HEK293 (cell line): ENCODE results near the gene HOGA1.

Experiments
- CTCF ChIA-PET: fragments of 350-600 bp; formaldehyde crosslinking; extraction: SDS; loops from one replicate; lab custom pipeline; 2021; ENCODE audit warnings: antibody characterized with exemption; lab: Yijun Ruan, JAX
- POLR2A ChIA-PET: fragments of 300-600 bp; formaldehyde crosslinking; extraction: SDS; loops from one replicate; lab custom pipeline; 2020; ENCODE audit warnings: antibody characterized with exemption, inconsistent platforms; lab: Yijun Ruan, JAX
- H3K27ac ChIP-seq: fragments of 200-500 bp; sonication (Bioruptor generic); 2 replicates; pipeline ENCODE4 v1.5.1; 2014; ENCODE audit warnings: low read depth, low read length, control low read depth, inconsistent platforms; ENCODE audit errors: extremely low read depth
- H3K36me3 ChIP-seq, 2 experiments: fragments of 200-500 bp in 1 of 2; sonication (Bioruptor generic) in 1 of 2; 1 replicate in 1 of 2; 2 replicates in 1 of 2; pipeline ENCODE4 v1.5.1; 2014 to 2017; ENCODE audit warnings: inconsistent platforms in 2 of 2, low read length in 2 of 2; ENCODE audit not compliant: control insufficient read depth in 2 of 2, insufficient read depth in 1 of 2
- H3K4me1 ChIP-seq: fragments of 200-500 bp; sonication (Bioruptor generic); 2 replicates; pipeline ENCODE4 v1.5.1; 2014; ENCODE audit warnings: mild to moderate bottlenecking, low read length, inconsistent platforms; ENCODE audit not compliant: control insufficient read depth, insufficient read depth
- H3K4me3 ChIP-seq: 2 replicates; pipeline ENCODE4 v1.5.1; 2011; ENCODE audit warnings: low read depth, mild to moderate bottlenecking, control low read depth, low read length, moderate library complexity
- H3K9me3 ChIP-seq: fragments of 200-500 bp; sonication (Bioruptor generic); 2 replicates; pipeline ENCODE4 v1.5.1; 2014; ENCODE audit warnings: low read depth, low read length, inconsistent platforms; ENCODE audit not compliant: control insufficient read depth, insufficient read depth
- BCL11B ChIP-seq: fragments of 450-650 bp; formaldehyde crosslinking; IDR thresholded peaks from 2 replicates; pipeline ENCODE4 v1.5.1; 2016; ENCODE audit warnings: low read depth, missing biosample characterization, missing genetic modification characterization
- GLIS1 ChIP-seq: fragments of 450-650 bp; formaldehyde crosslinking; IDR thresholded peaks from 2 replicates; pipeline ENCODE4 v1.5.1; 2016; ENCODE audit warnings: missing biosample characterization, missing genetic modification characterization
- SP3 ChIP-seq: fragments of 450-650 bp; formaldehyde crosslinking; IDR thresholded peaks from 2 replicates; pipeline ENCODE4 v1.5.1; 2016; ENCODE audit warnings: missing biosample characterization, missing genetic modification characterization
- WT1 ChIP-seq: fragments of 450-650 bp; formaldehyde crosslinking; IDR thresholded peaks from 2 replicates; pipeline ENCODE4 v1.5.1; 2016; ENCODE audit warnings: missing biosample characterization, missing genetic modification characterization
- ZFHX2 ChIP-seq: fragments of 450-650 bp; formaldehyde crosslinking; conservative IDR thresholded peaks from 2 replicates; pipeline ENCODE4 v1.5.1; 2016; ENCODE audit warnings: missing biosample characterization, missing genetic modification characterization
- ZIC2 ChIP-seq: fragments of 450-650 bp; formaldehyde crosslinking; IDR thresholded peaks from 2 replicates; pipeline ENCODE4 v1.5.1; 2016; ENCODE audit warnings: missing biosample characterization, missing genetic modification characterization
- ZNF146 ChIP-seq: fragments of 450-650 bp; formaldehyde crosslinking; IDR thresholded peaks from 2 replicates; pipeline ENCODE4 v1.5.1; 2016; ENCODE audit warnings: missing biosample characterization, missing genetic modification characterization
- ZNF169 ChIP-seq: fragments of 450-650 bp; formaldehyde crosslinking; IDR thresholded peaks from 2 replicates; pipeline ENCODE4 v1.5.1; 2016; ENCODE audit warnings: missing biosample characterization, missing genetic modification characterization
- ZNF24 ChIP-seq: fragments of 450-650 bp; formaldehyde crosslinking; IDR thresholded peaks from 2 replicates; pipeline ENCODE4 v1.5.1; 2016; ENCODE audit warnings: missing biosample characterization, missing genetic modification characterization
- ZNF335 ChIP-seq: fragments of 450-650 bp; formaldehyde crosslinking; conservative IDR thresholded peaks from 2 replicates; pipeline ENCODE4 v1.5.1; 2016; ENCODE audit warnings: missing biosample characterization, missing genetic modification characterization
- ZNF404 ChIP-seq: fragments of 450-650 bp; formaldehyde crosslinking; IDR thresholded peaks from 2 replicates; pipeline ENCODE4 v1.5.1; 2017; ENCODE audit warnings: missing biosample characterization, missing genetic modification characterization
- ZNF558 ChIP-seq: fragments of 450-650 bp; formaldehyde crosslinking; IDR thresholded peaks from 2 replicates; pipeline ENCODE4 v1.5.1; 2016; ENCODE audit warnings: missing biosample characterization, missing genetic modification characterization
- ZNF621 ChIP-seq: fragments of 450-650 bp; formaldehyde crosslinking; IDR thresholded peaks from 2 replicates; pipeline ENCODE4 v1.5.1; 2017; ENCODE audit warnings: missing biosample characterization, missing genetic modification characterization
- ZNF837 ChIP-seq: fragments of 450-650 bp; formaldehyde crosslinking; IDR thresholded peaks from 2 replicates; pipeline ENCODE4 v1.5.1; 2016; ENCODE audit warnings: missing biosample characterization, missing genetic modification characterization
- ZSCAN30 ChIP-seq: fragments of 450-650 bp; IDR thresholded peaks from 2 replicates; pipeline ENCODE4 v1.5.1; 2018; ENCODE audit warnings: missing biosample characterization, mild to moderate bottlenecking, missing genetic modification characterization, moderate library complexity
- ZXDB ChIP-seq: fragments of 450-650 bp; formaldehyde crosslinking; IDR thresholded peaks from 2 replicates; pipeline ENCODE4 v1.5.1; 2016; ENCODE audit warnings: missing biosample characterization, missing genetic modification characterization
- TF ChIP-seq, protein P1 (sequence below): fragments of 450-650 bp; formaldehyde crosslinking; IDR thresholded peaks from 2 replicates; pipeline ENCODE4 v1.5.1; 2016; ENCODE audit warnings: missing biosample characterization, missing genetic modification characterization
- TF ChIP-seq, protein P2 (sequence below): fragments of 450-650 bp; formaldehyde crosslinking; IDR thresholded peaks from 2 replicates; pipeline ENCODE4 v1.5.1; 2016; ENCODE audit warnings: missing biosample characterization, missing genetic modification characterization
- TF ChIP-seq, protein P3 (sequence below): fragments of 450-650 bp; IDR thresholded peaks from 2 replicates; pipeline ENCODE4 v1.5.1; 2018; ENCODE audit warnings: missing biosample characterization, missing genetic modification characterization
- TF ChIP-seq, protein P4 (sequence below): fragments of 450-650 bp; formaldehyde crosslinking; IDR thresholded peaks from 2 replicates; pipeline ENCODE4 v1.5.1; 2016; ENCODE audit warnings: missing biosample characterization, missing genetic modification characterization
- TF ChIP-seq, protein P5 (sequence below): fragments of 450-650 bp; formaldehyde crosslinking; IDR thresholded peaks from 2 replicates; pipeline ENCODE4 v1.5.1; 2017; ENCODE audit warnings: missing biosample characterization, missing genetic modification characterization
- TF ChIP-seq, protein P6 (sequence below): fragments of 450-650 bp; formaldehyde crosslinking; IDR thresholded peaks from 2 replicates; pipeline ENCODE4 v1.5.1; 2016; ENCODE audit warnings: missing biosample characterization, missing genetic modification characterization

Gene HOGA1

DNA sequence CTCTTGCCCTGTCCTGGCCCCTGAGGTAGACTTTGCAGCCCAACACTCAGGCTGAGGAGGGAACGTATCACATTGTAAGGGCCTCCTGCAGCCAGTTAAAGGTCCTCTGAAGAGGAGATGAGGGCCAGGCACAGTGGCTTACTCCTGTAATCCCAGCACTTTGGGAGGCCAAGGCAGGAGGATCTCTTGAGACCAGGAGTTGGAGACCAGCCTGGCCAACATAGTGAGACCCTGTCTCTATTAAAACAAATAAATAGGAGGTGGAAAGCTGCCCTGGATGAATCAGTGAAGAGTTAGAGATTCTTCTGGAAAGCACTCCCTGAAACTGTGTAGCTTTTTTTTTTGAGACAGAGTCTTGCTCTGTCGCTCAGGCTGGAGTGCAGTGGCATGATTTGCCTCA is 3.0 kb downstream of the HOGA1 start:
- no peak for TF ChIP-seq ZNF837 (tag by site-specific recombination)
- TF ChIP-seq WT1, result no peak
- TF ChIP-seq ZSCAN30 (tag by site-specific recombination), result no peak
- no peak for TF ChIP-seq ZFHX2 (tag by site-specific recombination)
- TF ChIP-seq ZNF621 (tag by site-specific recombination), result no peak
- TF ChIP-seq, protein P1, sequence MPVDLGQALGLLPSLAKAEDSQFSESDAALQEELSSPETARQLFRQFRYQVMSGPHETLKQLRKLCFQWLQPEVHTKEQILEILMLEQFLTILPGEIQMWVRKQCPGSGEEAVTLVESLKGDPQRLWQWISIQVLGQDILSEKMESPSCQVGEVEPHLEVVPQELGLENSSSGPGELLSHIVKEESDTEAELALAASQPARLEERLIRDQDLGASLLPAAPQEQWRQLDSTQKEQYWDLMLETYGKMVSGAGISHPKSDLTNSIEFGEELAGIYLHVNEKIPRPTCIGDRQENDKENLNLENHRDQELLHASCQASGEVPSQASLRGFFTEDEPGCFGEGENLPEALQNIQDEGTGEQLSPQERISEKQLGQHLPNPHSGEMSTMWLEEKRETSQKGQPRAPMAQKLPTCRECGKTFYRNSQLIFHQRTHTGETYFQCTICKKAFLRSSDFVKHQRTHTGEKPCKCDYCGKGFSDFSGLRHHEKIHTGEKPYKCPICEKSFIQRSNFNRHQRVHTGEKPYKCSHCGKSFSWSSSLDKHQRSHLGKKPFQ, result no peak
- TF ChIP-seq ZNF169 (tag by site-specific recombination), result no peak
- TF ChIP-seq, protein P2, sequence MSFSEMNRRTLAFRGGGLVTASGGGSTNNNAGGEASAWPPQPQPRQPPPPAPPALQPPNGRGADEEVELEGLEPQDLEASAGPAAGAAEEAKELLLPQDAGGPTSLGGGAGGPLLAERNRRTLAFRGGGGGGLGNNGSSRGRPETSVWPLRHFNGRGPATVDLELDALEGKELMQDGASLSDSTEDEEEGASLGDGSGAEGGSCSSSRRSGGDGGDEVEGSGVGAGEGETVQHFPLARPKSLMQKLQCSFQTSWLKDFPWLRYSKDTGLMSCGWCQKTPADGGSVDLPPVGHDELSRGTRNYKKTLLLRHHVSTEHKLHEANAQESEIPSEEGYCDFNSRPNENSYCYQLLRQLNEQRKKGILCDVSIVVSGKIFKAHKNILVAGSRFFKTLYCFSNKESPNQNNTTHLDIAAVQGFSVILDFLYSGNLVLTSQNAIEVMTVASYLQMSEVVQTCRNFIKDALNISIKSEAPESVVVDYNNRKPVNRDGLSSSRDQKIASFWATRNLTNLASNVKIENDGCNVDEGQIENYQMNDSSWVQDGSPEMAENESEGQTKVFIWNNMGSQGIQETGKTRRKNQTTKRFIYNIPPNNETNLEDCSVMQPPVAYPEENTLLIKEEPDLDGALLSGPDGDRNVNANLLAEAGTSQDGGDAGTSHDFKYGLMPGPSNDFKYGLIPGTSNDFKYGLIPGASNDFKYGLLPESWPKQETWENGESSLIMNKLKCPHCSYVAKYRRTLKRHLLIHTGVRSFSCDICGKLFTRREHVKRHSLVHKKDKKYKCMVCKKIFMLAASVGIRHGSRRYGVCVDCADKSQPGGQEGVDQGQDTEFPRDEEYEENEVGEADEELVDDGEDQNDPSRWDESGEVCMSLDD, result no peak
- TF ChIP-seq SP3 (tag by site-specific recombination), result no peak
- TF ChIP-seq, protein P3, sequence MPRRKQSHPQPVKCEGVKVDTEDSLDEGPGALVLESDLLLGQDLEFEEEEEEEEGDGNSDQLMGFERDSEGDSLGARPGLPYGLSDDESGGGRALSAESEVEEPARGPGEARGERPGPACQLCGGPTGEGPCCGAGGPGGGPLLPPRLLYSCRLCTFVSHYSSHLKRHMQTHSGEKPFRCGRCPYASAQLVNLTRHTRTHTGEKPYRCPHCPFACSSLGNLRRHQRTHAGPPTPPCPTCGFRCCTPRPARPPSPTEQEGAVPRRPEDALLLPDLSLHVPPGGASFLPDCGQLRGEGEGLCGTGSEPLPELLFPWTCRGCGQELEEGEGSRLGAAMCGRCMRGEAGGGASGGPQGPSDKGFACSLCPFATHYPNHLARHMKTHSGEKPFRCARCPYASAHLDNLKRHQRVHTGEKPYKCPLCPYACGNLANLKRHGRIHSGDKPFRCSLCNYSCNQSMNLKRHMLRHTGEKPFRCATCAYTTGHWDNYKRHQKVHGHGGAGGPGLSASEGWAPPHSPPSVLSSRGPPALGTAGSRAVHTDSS (tag by site-specific recombination), result no peak
- TF ChIP-seq ZNF404 (tag by site-specific recombination), result no peak
- TF ChIP-seq, protein P4, sequence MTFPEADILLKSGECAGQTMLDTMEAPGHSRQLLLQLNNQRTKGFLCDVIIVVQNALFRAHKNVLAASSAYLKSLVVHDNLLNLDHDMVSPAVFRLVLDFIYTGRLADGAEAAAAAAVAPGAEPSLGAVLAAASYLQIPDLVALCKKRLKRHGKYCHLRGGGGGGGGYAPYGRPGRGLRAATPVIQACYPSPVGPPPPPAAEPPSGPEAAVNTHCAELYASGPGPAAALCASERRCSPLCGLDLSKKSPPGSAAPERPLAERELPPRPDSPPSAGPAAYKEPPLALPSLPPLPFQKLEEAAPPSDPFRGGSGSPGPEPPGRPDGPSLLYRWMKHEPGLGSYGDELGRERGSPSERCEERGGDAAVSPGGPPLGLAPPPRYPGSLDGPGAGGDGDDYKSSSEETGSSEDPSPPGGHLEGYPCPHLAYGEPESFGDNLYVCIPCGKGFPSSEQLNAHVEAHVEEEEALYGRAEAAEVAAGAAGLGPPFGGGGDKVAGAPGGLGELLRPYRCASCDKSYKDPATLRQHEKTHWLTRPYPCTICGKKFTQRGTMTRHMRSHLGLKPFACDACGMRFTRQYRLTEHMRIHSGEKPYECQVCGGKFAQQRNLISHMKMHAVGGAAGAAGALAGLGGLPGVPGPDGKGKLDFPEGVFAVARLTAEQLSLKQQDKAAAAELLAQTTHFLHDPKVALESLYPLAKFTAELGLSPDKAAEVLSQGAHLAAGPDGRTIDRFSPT (tag by site-specific recombination), result no peak
- no peak for TF ChIP-seq BCL11B (tag by site-specific recombination)
- no peak for TF ChIP-seq ZIC2
- no peak for TF ChIP-seq ZNF335
- TF ChIP-seq, protein P5, sequence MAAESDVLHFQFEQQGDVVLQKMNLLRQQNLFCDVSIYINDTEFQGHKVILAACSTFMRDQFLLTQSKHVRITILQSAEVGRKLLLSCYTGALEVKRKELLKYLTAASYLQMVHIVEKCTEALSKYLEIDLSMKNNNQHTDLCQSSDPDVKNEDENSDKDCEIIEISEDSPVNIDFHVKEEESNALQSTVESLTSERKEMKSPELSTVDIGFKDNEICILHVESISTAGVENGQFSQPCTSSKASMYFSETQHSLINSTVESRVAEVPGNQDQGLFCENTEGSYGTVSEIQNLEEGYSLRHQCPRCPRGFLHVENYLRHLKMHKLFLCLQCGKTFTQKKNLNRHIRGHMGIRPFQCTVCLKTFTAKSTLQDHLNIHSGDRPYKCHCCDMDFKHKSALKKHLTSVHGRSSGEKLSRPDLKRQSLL (tag by site-specific recombination), result no peak
- no peak for TF ChIP-seq ZNF558
- TF ChIP-seq ZNF24 (tag by site-specific recombination), result no peak
- Histone ChIP-seq H3K4me1 (peaks cover 3% of the 10 kb centered on the region; the same call in 1 of the 2 replicates), H3K36me3 (no peaks in the 10 kb centered on the region), H3K4me3 (no peak overlapping the region), H3K27ac (no peak overlapping the region), H3K9me3 (no peaks in the 10 kb centered on the region)
- POLR2A ChIA-PET, result no interaction called here
- CTCF ChIA-PET, result interaction anchor here (1.7 kb wide), 1 partner anchor 14 kb away, joined by 5 read pairs; the partner anchor contains the start of gene ANKRD2

DNA sequence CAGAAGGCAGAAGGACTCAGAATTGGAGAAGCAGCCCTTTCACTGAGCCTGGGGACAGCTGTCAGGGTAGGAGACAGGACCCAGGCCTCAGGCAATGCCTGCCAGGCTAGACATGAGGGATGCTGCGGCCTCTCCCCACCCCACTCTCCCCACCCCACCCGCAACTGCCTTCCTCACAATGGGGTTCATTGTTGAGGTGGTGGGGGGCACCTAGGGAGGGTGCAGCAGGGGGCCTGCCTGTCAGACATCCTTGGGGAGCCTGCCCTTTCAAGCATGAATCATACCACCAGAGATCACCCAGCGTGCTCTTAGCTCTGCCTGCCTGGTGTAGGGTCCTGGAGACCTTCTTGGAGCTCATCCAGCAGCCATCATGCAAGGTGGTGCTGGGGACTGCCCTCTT is 5.3 kb downstream of the HOGA1 start, which contains the start of gene C10orf62:
Gene C10orf62 (plus strand): TSS at position 243 of the 400 bp plus-strand sequence. CDS start 177 bp downstream, outside the sequence.
- peak; percentile 86 for TF ChIP-seq ZIC2
- TF ChIP-seq, protein P6, sequence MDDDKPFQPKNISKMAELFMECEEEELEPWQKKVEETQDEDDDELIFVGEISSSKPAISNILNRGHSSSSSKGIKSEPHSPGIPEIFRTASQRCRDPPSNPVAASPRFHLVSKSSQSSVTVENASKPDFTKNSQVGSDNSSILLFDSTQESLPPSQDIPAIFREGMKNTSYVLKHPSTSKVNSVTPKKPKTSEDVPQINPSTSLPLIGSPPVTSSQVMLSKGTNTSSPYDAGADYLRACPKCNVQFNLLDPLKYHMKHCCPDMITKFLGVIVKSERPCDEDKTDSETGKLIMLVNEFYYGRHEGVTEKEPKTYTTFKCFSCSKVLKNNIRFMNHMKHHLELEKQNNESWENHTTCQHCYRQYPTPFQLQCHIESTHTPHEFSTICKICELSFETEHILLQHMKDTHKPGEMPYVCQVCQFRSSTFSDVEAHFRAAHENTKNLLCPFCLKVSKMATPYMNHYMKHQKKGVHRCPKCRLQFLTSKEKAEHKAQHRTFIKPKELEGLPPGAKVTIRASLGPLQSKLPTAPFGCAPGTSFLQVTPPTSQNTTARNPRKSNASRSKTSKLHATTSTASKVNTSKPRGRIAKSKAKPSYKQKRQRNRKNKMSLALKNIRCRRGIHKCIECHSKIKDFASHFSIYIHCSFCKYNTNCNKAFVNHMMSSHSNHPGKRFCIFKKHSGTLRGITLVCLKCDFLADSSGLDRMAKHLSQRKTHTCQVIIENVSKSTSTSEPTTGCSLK (tag by site-specific recombination), result no peak
- TF ChIP-seq GLIS1 (tag by site-specific recombination), result peak; percentile 67
- TF ChIP-seq ZNF146 (tag by site-specific recombination), result no peak
- no peak for TF ChIP-seq ZXDB (tag by site-specific recombination)
- CTCF ChIA-PET, result interaction anchor here (2.2 to 2.9 kb wide), 2 partner anchors 23 to 36 kb away, joined by 6 to 7 read pairs; no protein-coding TSS in a partner anchor
- Histone ChIP-seq H3K4me1 (no peaks in the 10 kb centered on the region), H3K27ac (no peak within 1 kb of the TSS), H3K36me3 (no peaks in the 10 kb centered on the region), H3K9me3 (no peaks in the 10 kb centered on the region), H3K4me3 (no peak within 1 kb of the TSS)
- POLR2A ChIA-PET, result no interaction called here
